Activated naive CD4-positive, alpha-beta T cell treated with anti-CD3 and anti-CD28 coated beads, Interleukin-2, amount 50 U/mL, for 24 hours (primary cell): Measurements from ENCODE around the gene TMEM131L.

ENCODE experiments used
- H3K27ac Mint-ChIP-seq: one replicate; pipeline ENCODE4 v1.8.0; 2021; ENCODE audit warnings: mild to moderate bottlenecking, mixed read lengths
- H3K27me3 Mint-ChIP-seq: one replicate; pipeline ENCODE4 v1.8.0; 2021; ENCODE audit warnings: mixed read lengths
- H3K36me3 Mint-ChIP-seq: one replicate; pipeline ENCODE4 v1.8.0; 2021; ENCODE audit warnings: mixed read lengths
- H3K4me1 Mint-ChIP-seq: one replicate; pipeline ENCODE4 v1.8.0; 2021; ENCODE audit warnings: mixed read lengths
- H3K4me3 Mint-ChIP-seq: one replicate; pipeline ENCODE4 v1.8.0; 2021; ENCODE audit warnings: mild to moderate bottlenecking, mixed read lengths
- H3K9me3 Mint-ChIP-seq: one replicate; pipeline ENCODE4 v1.8.0; 2021; ENCODE audit warnings: mixed read lengths

TMEM131L gene

GRCh38 chr4:153629776-153630175, 163.6 kb downstream of the TMEM131L start:
- H3K36me3 Mint-ChIP-seq, result peaks cover 23% of the 10 kb centered on the region
- no peaks in the 10 kb centered on the region for H3K9me3 Mint-ChIP-seq
- peak overlapping the region; percentile 68 for H3K27ac Mint-ChIP-seq
- no peaks in the 10 kb centered on the region for H3K27me3 Mint-ChIP-seq
- no peaks in the 10 kb centered on the region for H3K4me1 Mint-ChIP-seq
- H3K4me3 Mint-ChIP-seq, result no peak overlapping the region

- H3K36me3 Mint-ChIP-seq, result peaks cover 19% of the 10 kb centered on the region
- H3K4me3 Mint-ChIP-seq, result no peak overlapping the region
- H3K27me3 Mint-ChIP-seq, result no peaks in the 10 kb centered on the region
- H3K27ac Mint-ChIP-seq, result no peak overlapping the region
- no peaks in the 10 kb centered on the region for H3K9me3 Mint-ChIP-seq
- no peaks in the 10 kb centered on the region for H3K4me1 Mint-ChIP-seq
These were observed 168.7 kb downstream of the TMEM131L start for GRCh38 chr4:153634738-153635353.

- Mint-ChIP-seq H3K36me3 (peaks cover 19% of the 10 kb centered on the region), H3K27ac (no peak overlapping the region), H3K9me3 (no peaks in the 10 kb centered on the region), H3K4me3 (no peak overlapping the region), H3K4me1 (no peaks in the 10 kb centered on the region), H3K27me3 (no peaks in the 10 kb centered on the region)
These were observed 169.7 kb downstream of the TMEM131L start for GRCh38 chr4:153635846-153636245.

GRCh38 chr4:153637201-153637600, 171.0 kb downstream of the TMEM131L start:
- H3K36me3 Mint-ChIP-seq, result peaks cover 16% of the 10 kb centered on the region
- no peak overlapping the region for H3K27ac Mint-ChIP-seq
- H3K4me1 Mint-ChIP-seq, result peaks cover 7% of the 10 kb centered on the region
- no peaks in the 10 kb centered on the region for H3K9me3 Mint-ChIP-seq
- no peaks in the 10 kb centered on the region for H3K27me3 Mint-ChIP-seq
- no peak overlapping the region for H3K4me3 Mint-ChIP-seq

GRCh38 chr4:153638011-153638410, 171.9 kb downstream of the TMEM131L start:
- H3K27ac Mint-ChIP-seq, result peak overlapping the region; percentile 84
- H3K27me3 Mint-ChIP-seq, result no peaks in the 10 kb centered on the region
- no peak overlapping the region for H3K4me3 Mint-ChIP-seq
- no peaks in the 10 kb centered on the region for H3K9me3 Mint-ChIP-seq
- peaks cover 9% of the 10 kb centered on the region for H3K4me1 Mint-ChIP-seq
- peaks cover 14% of the 10 kb centered on the region for H3K36me3 Mint-ChIP-seq

- Mint-ChIP-seq H3K27ac (peak overlapping the region; percentile 31), H3K36me3 (peaks cover 14% of the 10 kb centered on the region), H3K4me3 (no peak overlapping the region), H3K27me3 (no peaks in the 10 kb centered on the region), H3K4me1 (peaks cover 15% of the 10 kb centered on the region), H3K9me3 (no peaks in the 10 kb centered on the region)
These were observed 172.8 kb downstream of the TMEM131L start for GRCh38 chr4:153638999-153639398.

GRCh38 chr4:153639833-153640802, 174.0 kb downstream of the TMEM131L start:
- no peak overlapping the region for H3K4me3 Mint-ChIP-seq
- peaks cover 15% of the 10 kb centered on the region for H3K4me1 Mint-ChIP-seq
- peak overlapping the region; percentile 15 for H3K27ac Mint-ChIP-seq
- no peaks in the 10 kb centered on the region for H3K27me3 Mint-ChIP-seq
- no peaks in the 10 kb centered on the region for H3K9me3 Mint-ChIP-seq
- peaks cover 9% of the 10 kb centered on the region for H3K36me3 Mint-ChIP-seq

GRCh38 chr4:153641532-153641931, 175.4 kb downstream of the TMEM131L start:
- Mint-ChIP-seq H3K4me3 (no peak overlapping the region), H3K36me3 (peaks cover 6% of the 10 kb centered on the region), H3K27me3 (no peaks in the 10 kb centered on the region), H3K27ac (no peak overlapping the region), H3K9me3 (no peaks in the 10 kb centered on the region), H3K4me1 (peaks cover 15% of the 10 kb centered on the region)

- Mint-ChIP-seq H3K4me3 (no peak overlapping the region), H3K4me1 (peaks cover 24% of the 10 kb centered on the region), H3K27me3 (no peaks in the 10 kb centered on the region), H3K9me3 (no peaks in the 10 kb centered on the region), H3K27ac (peak overlapping the region; percentile 0), H3K36me3 (peaks cover 2% of the 10 kb centered on the region)
These were observed 177.5 kb downstream of the TMEM131L start for GRCh38 chr4:153643406-153644383.

GRCh38 chr4:153645183-153645582, 179.0 kb downstream of the TMEM131L start:
- H3K9me3 Mint-ChIP-seq, result no peaks in the 10 kb centered on the region
- H3K27ac Mint-ChIP-seq, result peak overlapping the region; percentile 51
- no peaks in the 10 kb centered on the region for H3K27me3 Mint-ChIP-seq
- peaks cover 2% of the 10 kb centered on the region for H3K36me3 Mint-ChIP-seq
- H3K4me1 Mint-ChIP-seq, result peaks cover 29% of the 10 kb centered on the region
- H3K4me3 Mint-ChIP-seq, result no peak overlapping the region

- H3K36me3 Mint-ChIP-seq, result peaks cover 2% of the 10 kb centered on the region
- H3K4me3 Mint-ChIP-seq, result no peak overlapping the region
- H3K4me1 Mint-ChIP-seq, result peaks cover 36% of the 10 kb centered on the region
- no peaks in the 10 kb centered on the region for H3K27me3 Mint-ChIP-seq
- H3K9me3 Mint-ChIP-seq, result no peaks in the 10 kb centered on the region
- H3K27ac Mint-ChIP-seq, result no peak overlapping the region
These were observed 180.1 kb downstream of the TMEM131L start for GRCh38 chr4:153646261-153646660.

- Mint-ChIP-seq H3K27ac (no peak overlapping the region), H3K9me3 (no peaks in the 10 kb centered on the region), H3K27me3 (no peaks in the 10 kb centered on the region)
These were observed 180.8 kb downstream of the TMEM131L start for GRCh38 chr4:153646978-153647377.

GRCh38 chr4:153647975-153648374, 181.8 kb downstream of the TMEM131L start:
- Mint-ChIP-seq H3K27me3 (no peaks in the 10 kb centered on the region), H3K4me3 (no peak overlapping the region), H3K36me3 (peaks cover 2% of the 10 kb centered on the region), H3K9me3 (no peaks in the 10 kb centered on the region), H3K27ac (peak overlapping the region; percentile 14), H3K4me1 (peaks cover 44% of the 10 kb centered on the region)

More at GRCh38 chr4:153646978-153647377, 180.8 kb downstream of the TMEM131L start:
- Mint-ChIP-seq H3K4me1 (peaks cover 39% of the 10 kb centered on the region), H3K4me3 (no peak overlapping the region), H3K36me3 (peaks cover 2% of the 10 kb centered on the region)

GRCh38 chr4:153649572-153649991, 183.4 kb downstream of the TMEM131L start:
- peaks cover 38% of the 10 kb centered on the region for H3K4me1 Mint-ChIP-seq
- H3K9me3 Mint-ChIP-seq, result no peaks in the 10 kb centered on the region
- peaks cover 2% of the 10 kb centered on the region for H3K36me3 Mint-ChIP-seq
- H3K4me3 Mint-ChIP-seq, result no peak overlapping the region
- H3K27ac Mint-ChIP-seq, result peak overlapping the region; percentile 11
- no peaks in the 10 kb centered on the region for H3K27me3 Mint-ChIP-seq

GRCh38 chr4:153651116-153651515, 185.0 kb downstream of the TMEM131L start:
- no peaks in the 10 kb centered on the region for H3K9me3 Mint-ChIP-seq
- peak overlapping the region; percentile 1 for H3K4me3 Mint-ChIP-seq
- peaks cover 38% of the 10 kb centered on the region for H3K4me1 Mint-ChIP-seq
- no peaks in the 10 kb centered on the region for H3K27me3 Mint-ChIP-seq
- H3K27ac Mint-ChIP-seq, result peak overlapping the region; percentile 91
- no peaks in the 10 kb centered on the region for H3K36me3 Mint-ChIP-seq
